ENCODE results near the gene RIN3. TPM values are rescaled to one million over a fixed set of nuclear protein-coding genes. Genes with fewer than 3 reads are reported as not detected.

RIN3 gene
- total RNA-seq, 1 donor from 2014 or later: 0.22 TPM

DNA sequence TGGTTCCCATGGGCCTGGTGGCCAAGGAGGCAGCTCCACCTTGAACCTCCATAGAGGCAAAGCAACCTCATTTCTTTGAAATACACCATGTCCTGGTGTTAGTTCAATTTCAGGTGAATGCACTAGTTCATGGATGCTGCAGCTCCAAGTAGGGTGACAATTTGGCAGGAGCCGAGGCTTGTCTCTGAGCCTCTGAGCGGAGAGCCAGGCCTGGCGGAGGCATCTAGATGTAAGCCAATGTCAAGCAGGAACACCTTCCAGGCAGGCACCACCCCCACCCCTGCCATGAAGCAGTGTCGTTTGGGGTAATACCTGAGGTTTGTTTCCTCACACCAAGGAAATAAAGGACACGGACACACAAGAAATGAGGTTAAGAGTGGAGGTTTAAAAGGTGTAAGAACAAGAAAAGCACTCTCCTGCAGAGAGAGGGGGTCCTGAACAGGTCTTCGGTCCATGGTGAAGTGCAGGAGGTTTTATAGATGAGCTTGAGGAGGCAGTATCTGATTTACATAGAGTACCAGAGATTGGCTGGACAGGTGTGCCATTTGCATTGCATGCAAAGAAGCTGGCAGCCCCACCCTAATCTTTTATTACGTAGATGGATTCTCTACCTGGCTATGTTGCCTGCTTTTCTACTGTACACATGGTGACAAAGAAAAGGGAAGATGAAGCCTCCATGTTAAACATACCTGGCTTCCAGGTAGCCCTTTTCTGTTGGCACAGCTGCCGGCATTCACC lies 60.3 kb downstream of the RIN3 start:
- Mint-ChIP-seq H3K27ac (no peak overlapping the region), H3K4me1 (peaks cover 4% of the 10 kb centered on the region), H3K36me3 (no peaks in the 10 kb centered on the region), H3K9me3 (no peaks in the 10 kb centered on the region), H3K27me3 (ENCODE audit: insufficient read depth, low read depth) (peaks cover 2% of the 10 kb centered on the region), H3K4me3 (no peak overlapping the region)
- Histone ChIP-seq H3K4me1 (no peaks in the 10 kb centered on the region), H3K4me2 (no peak overlapping the region), H3K9ac (no peak overlapping the region), H3K9me3 (ENCODE audit: low read depth) (no peaks in the 10 kb centered on the region), H4K20me1 (ENCODE audit: low read depth) (no peaks in the 10 kb centered on the region), H3F3A (ENCODE audit: low read depth) (no peaks in the 10 kb centered on the region), H3K4me3 (no peak overlapping the region), H3K27ac (no peak overlapping the region), H3K27me3 (no peaks in the 10 kb centered on the region), H3K36me3 (no peaks in the 10 kb centered on the region), H2AFZ (replicated peaks) (no peak overlapping the region), H3K79me2 (ENCODE audit: low read depth) (no peaks in the 10 kb centered on the region)
- no peak for DNase-seq (ENCODE audit: low spot score)
- TF ChIP-seq, protein P1, sequence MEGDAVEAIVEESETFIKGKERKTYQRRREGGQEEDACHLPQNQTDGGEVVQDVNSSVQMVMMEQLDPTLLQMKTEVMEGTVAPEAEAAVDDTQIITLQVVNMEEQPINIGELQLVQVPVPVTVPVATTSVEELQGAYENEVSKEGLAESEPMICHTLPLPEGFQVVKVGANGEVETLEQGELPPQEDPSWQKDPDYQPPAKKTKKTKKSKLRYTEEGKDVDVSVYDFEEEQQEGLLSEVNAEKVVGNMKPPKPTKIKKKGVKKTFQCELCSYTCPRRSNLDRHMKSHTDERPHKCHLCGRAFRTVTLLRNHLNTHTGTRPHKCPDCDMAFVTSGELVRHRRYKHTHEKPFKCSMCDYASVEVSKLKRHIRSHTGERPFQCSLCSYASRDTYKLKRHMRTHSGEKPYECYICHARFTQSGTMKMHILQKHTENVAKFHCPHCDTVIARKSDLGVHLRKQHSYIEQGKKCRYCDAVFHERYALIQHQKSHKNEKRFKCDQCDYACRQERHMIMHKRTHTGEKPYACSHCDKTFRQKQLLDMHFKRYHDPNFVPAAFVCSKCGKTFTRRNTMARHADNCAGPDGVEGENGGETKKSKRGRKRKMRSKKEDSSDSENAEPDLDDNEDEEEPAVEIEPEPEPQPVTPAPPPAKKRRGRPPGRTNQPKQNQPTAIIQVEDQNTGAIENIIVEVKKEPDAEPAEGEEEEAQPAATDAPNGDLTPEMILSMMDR (IDR thresholded peaks at IDR 0.05): no peak

DNA sequence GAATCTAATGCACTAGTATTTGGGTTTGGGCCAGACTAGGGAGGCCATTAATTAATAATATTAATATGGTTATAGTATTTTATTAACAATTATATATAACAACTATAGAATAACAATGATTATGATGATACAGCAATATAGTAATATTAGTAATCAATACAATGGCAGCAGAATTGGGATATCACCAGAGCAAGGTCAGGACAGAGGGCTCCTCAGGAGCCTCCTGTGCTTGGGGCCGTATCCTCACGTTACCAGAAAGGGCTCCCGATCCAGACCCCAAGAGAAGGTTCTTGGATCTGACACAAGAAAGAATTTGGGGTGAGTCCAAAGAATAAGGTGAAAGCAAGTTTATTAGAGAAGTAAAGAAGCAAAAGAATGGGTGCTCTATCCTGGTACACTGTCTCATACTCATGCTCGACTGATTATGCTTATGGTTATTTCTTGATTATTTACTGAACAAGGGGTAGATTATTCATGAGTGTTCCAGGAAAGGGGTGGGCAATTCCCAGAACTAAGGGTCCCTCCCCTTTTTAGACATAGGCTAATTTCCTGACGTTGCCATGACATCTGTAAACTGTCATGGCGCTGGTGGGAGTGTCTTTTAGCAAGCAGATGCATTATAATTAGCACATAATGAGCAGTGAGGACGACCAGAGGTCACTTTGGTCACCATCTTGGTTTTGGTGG lies 61.6 kb downstream of the RIN3 start:
- Mint-ChIP-seq H3K4me3 (no peak overlapping the region), H3K36me3 (no peaks in the 10 kb centered on the region), H3K9me3 (no peaks in the 10 kb centered on the region), H3K27ac (no peak overlapping the region), H3K27me3 (ENCODE audit: insufficient read depth, low read depth) (peaks cover 2% of the 10 kb centered on the region), H3K4me1 (peaks cover 4% of the 10 kb centered on the region)
- H3K4me2 ChIP-seq: no peak overlapping the region
- no peaks in the 10 kb centered on the region for H3K9me3 ChIP-seq (ENCODE audit: low read depth)
- DNase-seq (ENCODE audit: low spot score): no peak
- no peaks in the 10 kb centered on the region for H3K4me1 ChIP-seq
- TF ChIP-seq EZH2phosphoT487 (IDR thresholded peaks at IDR 0.05) (no peak), EZH2 (IDR thresholded peaks at IDR 0.05) (no peak)
- TF ChIP-seq, protein P1 (IDR thresholded peaks at IDR 0.05): no peak
- no peaks in the 10 kb centered on the region for H3F3A ChIP-seq (ENCODE audit: low read depth)
- no peaks in the 10 kb centered on the region for H3K79me2 ChIP-seq (ENCODE audit: low read depth)
- H3K9ac ChIP-seq: no peak overlapping the region
- H4K20me1 ChIP-seq (ENCODE audit: low read depth): no peaks in the 10 kb centered on the region
- H3K36me3 ChIP-seq: no peaks in the 10 kb centered on the region
- no peaks in the 10 kb centered on the region for H3K27me3 ChIP-seq
- H3K4me3 ChIP-seq: no peak overlapping the region
- no peak overlapping the region for H3K27ac ChIP-seq
- H2AFZ ChIP-seq (replicated peaks): no peak overlapping the region

DNA sequence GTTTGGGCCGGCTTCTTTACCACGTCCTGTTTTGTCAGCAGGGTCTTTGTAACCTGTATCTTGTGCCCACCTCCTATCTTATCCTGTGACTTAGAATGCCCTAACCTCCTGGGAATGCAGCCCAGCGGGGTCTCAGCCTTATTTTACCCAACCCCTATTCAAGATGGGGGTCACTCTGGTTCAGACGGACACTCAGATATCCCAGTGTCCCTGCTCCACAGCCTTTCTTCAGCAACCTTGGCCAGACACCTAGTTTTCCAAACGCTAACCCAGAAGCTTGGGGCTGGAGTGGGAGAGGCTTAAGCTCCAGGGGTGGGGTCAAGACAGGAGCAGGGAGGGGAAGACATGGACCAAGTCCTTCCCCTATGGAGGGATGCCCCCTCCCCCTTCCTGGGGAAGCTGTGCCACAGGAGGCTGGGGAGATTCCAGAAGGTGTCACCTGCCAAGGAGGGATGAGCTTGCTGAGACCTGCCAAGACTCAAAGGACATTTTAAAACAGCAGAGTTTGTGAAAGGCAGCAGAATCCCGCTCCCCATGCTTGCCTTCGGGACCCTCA lies 62.2 kb downstream of the RIN3 start:
- Histone ChIP-seq H4K20me1 (ENCODE audit: low read depth) (no peaks in the 10 kb centered on the region), H3F3A (ENCODE audit: low read depth) (no peaks in the 10 kb centered on the region), H3K27ac (no peak overlapping the region), H3K4me1 (no peaks in the 10 kb centered on the region), H3K79me2 (ENCODE audit: low read depth) (no peaks in the 10 kb centered on the region), H3K36me3 (no peaks in the 10 kb centered on the region), H3K9ac (no peak overlapping the region), H3K9me3 (ENCODE audit: low read depth) (no peaks in the 10 kb centered on the region), H3K27me3 (no peaks in the 10 kb centered on the region), H3K4me3 (no peak overlapping the region), H2AFZ (replicated peaks) (no peak overlapping the region), H3K4me2 (no peak overlapping the region)
- H3K4me1 Mint-ChIP-seq: peaks cover 4% of the 10 kb centered on the region
- H3K4me3 Mint-ChIP-seq: no peak overlapping the region
- H3K27me3 Mint-ChIP-seq (ENCODE audit: insufficient read depth, low read depth): peaks cover 2% of the 10 kb centered on the region
- TF ChIP-seq EZH2phosphoT487 (IDR thresholded peaks at IDR 0.05) (no peak), EZH2 (IDR thresholded peaks at IDR 0.05) (no peak)
- TF ChIP-seq, protein P1 (IDR thresholded peaks at IDR 0.05): no peak
- no peaks in the 10 kb centered on the region for H3K9me3 Mint-ChIP-seq
- DNase-seq (ENCODE audit: low spot score): no peak
- H3K27ac Mint-ChIP-seq: no peak overlapping the region
- no peaks in the 10 kb centered on the region for H3K36me3 Mint-ChIP-seq

All from neural progenitor cell (in vitro differentiated cells).